ENCODE measurements around the gene GPR62. TPM values are rescaled to one million over a fixed set of nuclear protein-coding genes. Genes with fewer than 3 reads are reported as not detected.

GPR62 gene
- total RNA-seq, 1 experiment from 2014 or later = not detected

DNA sequence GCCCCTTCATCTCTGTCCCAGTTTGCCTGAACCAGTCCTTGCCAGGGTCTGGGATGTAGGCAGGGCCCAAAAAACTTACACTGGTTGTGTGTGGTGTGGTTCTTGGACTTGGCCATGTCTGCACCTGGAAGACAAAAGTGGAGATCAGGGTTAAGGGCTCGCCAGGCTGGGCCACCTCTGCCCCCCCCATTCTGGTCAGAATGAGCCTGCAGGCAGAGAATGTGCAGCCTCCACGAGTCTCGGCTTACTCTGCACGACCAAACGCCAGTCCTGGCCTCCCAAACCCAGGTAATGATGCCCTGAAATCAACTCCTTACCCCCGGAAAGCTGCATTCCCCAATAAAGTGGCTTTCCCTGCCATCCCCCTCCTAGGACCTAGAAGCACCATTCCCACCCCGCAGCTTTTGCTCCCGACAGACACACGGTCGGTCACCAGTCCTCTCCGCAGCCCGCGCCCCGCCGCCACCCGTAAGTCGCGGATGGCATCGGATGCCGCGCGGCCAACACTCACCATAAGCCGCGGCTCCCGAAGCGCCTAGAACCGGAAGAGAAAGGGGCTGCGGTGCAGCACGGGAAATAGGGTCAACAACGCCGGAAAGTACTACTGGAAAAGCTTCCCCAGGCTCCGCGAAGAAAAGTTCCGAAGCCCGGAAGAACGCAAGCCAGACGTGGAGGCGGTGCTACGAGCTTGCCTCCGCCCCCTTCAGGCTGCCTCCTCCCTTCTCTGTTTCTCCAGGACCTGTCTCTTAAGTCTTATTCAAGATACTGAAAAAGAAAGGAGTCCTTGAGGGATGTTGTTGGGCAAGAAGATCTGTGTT, 40.4 kb downstream of the GPR62 start, which contains the start of gene RPL29:
Gene RPL29 (minus strand): TSS at position 550 of the 818 bp plus-strand sequence. CDS start 434 bp downstream, at position 116.
- ATAC-seq (peak; percentile 92), DNase-seq (ENCODE audit: low read depth, low spot score) (peak; percentile 82)
- intact Hi-C loops (cut with micrococcal nuclease; ENCODE audit: unreplicated experiment) (no loop called here), in situ Hi-C loops (cut with HindIII; ENCODE audit: low pct_unique_long_range_greater_than_20kb, low sequenced_read_pairs) (no loop called here)
- POLR2A ChIA-PET = interaction anchor here (0.7 kb wide), 1 partner anchor 141 kb away, joined by 3 read pairs; no protein-coding TSS in a partner anchor
- CTCF ChIA-PET = interaction anchor here (0.7 kb wide), 1 partner anchor 223 kb away, joined by 5 read pairs; no protein-coding TSS in a partner anchor
- no peaks in the 10 kb centered on the region for H3K9me3 ChIP-seq (ENCODE audit: control insufficient read depth, insufficient read depth, low read depth, low read length)
- TF ChIP-seq POLR2AphosphoS5 (IDR thresholded peaks at IDR 0.05; ENCODE audit: low read depth, low read length) = peak; percentile 97
- 0 out of 2 replicates have a peak, but pooled peaks have one; percentile 22 for TF ChIP-seq SIN3A (IDR thresholded peaks at IDR 0.05; ENCODE audit: borderline replicate concordance, insufficient read depth, low read depth, low read length)
- TF ChIP-seq TCF7L2 (IDR thresholded peaks at IDR 0.05; ENCODE audit: low read depth, low read length) = no peak
- TF ChIP-seq, protein P1, sequence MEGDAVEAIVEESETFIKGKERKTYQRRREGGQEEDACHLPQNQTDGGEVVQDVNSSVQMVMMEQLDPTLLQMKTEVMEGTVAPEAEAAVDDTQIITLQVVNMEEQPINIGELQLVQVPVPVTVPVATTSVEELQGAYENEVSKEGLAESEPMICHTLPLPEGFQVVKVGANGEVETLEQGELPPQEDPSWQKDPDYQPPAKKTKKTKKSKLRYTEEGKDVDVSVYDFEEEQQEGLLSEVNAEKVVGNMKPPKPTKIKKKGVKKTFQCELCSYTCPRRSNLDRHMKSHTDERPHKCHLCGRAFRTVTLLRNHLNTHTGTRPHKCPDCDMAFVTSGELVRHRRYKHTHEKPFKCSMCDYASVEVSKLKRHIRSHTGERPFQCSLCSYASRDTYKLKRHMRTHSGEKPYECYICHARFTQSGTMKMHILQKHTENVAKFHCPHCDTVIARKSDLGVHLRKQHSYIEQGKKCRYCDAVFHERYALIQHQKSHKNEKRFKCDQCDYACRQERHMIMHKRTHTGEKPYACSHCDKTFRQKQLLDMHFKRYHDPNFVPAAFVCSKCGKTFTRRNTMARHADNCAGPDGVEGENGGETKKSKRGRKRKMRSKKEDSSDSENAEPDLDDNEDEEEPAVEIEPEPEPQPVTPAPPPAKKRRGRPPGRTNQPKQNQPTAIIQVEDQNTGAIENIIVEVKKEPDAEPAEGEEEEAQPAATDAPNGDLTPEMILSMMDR (IDR thresholded peaks at IDR 0.05) = no peak
- TF ChIP-seq, protein P2, sequence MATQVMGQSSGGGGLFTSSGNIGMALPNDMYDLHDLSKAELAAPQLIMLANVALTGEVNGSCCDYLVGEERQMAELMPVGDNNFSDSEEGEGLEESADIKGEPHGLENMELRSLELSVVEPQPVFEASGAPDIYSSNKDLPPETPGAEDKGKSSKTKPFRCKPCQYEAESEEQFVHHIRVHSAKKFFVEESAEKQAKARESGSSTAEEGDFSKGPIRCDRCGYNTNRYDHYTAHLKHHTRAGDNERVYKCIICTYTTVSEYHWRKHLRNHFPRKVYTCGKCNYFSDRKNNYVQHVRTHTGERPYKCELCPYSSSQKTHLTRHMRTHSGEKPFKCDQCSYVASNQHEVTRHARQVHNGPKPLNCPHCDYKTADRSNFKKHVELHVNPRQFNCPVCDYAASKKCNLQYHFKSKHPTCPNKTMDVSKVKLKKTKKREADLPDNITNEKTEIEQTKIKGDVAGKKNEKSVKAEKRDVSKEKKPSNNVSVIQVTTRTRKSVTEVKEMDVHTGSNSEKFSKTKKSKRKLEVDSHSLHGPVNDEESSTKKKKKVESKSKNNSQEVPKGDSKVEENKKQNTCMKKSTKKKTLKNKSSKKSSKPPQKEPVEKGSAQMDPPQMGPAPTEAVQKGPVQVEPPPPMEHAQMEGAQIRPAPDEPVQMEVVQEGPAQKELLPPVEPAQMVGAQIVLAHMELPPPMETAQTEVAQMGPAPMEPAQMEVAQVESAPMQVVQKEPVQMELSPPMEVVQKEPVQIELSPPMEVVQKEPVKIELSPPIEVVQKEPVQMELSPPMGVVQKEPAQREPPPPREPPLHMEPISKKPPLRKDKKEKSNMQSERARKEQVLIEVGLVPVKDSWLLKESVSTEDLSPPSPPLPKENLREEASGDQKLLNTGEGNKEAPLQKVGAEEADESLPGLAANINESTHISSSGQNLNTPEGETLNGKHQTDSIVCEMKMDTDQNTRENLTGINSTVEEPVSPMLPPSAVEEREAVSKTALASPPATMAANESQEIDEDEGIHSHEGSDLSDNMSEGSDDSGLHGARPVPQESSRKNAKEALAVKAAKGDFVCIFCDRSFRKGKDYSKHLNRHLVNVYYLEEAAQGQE (IDR thresholded peaks at IDR 0.05; ENCODE audit: insufficient read depth in 1 of 2, low read depth in 2 of 2, low read length in 1 of 2) = no peak; a peak in 1 of 4 replicates
- H3K27me3 ChIP-seq (ENCODE audit: control insufficient read depth, insufficient read depth, low read length) = no peaks in the 10 kb centered on the region
- peaks cover 18% of the 10 kb centered on the region for H3K4me1 ChIP-seq (ENCODE audit: control insufficient read depth, insufficient read depth, low read length)
- peak within 1 kb of the TSS; percentile 81 for H3K27ac ChIP-seq (ENCODE audit: low read length)
- peak within 1 kb of the TSS; percentile 91 to 96 for H3K4me3 ChIP-seq (ENCODE audit: low read depth in 2 of 2, low read length in 2 of 2)
- H3K36me3 ChIP-seq (ENCODE audit: control insufficient read depth, insufficient read depth, low read length) = peaks cover 13% of the 10 kb centered on the region
- no TSS peak for BruUV-seq (replicated peaks)

DNA sequence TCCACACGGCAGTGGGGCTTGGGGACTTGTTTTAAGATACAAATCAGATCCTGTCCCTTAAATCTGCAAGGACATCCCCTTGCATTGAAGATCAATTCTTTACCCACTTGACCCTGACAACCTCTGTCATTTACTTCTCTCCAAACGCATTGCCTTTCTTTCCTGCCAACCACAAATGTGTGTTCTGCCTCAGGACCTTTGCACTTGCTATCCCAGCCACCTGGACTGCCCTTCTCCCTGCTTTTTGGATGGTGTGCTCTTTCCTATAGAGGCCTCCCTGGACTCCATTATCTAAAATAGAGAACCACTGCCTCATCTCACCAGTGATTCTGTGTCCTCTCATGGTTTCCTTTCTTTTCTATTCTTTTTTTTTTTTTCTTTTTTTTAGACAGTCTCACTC, 42.0 kb downstream of the GPR62 start:
- in situ Hi-C loops (cut with HindIII; ENCODE audit: low pct_unique_long_range_greater_than_20kb, low sequenced_read_pairs) = no loop called here

More for the DNA sequence above, 42.0 kb downstream of the GPR62 start:
- POLR2A ChIA-PET = no interaction called here
- Histone ChIP-seq H3K4me3 (ENCODE audit: low read depth in 2 of 2, low read length in 2 of 2) (no peak overlapping the region), H3K36me3 (ENCODE audit: control insufficient read depth, insufficient read depth, low read length) (peaks cover 13% of the 10 kb centered on the region), H3K27me3 (ENCODE audit: control insufficient read depth, insufficient read depth, low read length) (no peaks in the 10 kb centered on the region), H3K4me1 (ENCODE audit: control insufficient read depth, insufficient read depth, low read length) (peaks cover 18% of the 10 kb centered on the region), H3K9me3 (ENCODE audit: control insufficient read depth, insufficient read depth, low read depth, low read length) (no peaks in the 10 kb centered on the region), H3K27ac (ENCODE audit: low read length) (no peak overlapping the region)
- CTCF ChIA-PET = no interaction called here
- no TSS peak for BruUV-seq (replicated peaks)
- intact Hi-C loops (cut with micrococcal nuclease; ENCODE audit: unreplicated experiment) = no loop called here
- DNase-seq (ENCODE audit: low read depth, low spot score) = no peak
- TF ChIP-seq, protein P2 (IDR thresholded peaks at IDR 0.05; ENCODE audit: insufficient read depth in 1 of 2, low read depth in 2 of 2, low read length in 1 of 2) = no peak
- no peak for ATAC-seq

All from Panc1 (cell line).